GM18526 (cell line): ENCODE data around the gene GGPS1.
A peak's percentile ranks its signal among the peaks of the same experiment; 100 is the strongest.

Source experiments
- POLR2A ChIP-seq: IDR thresholded peaks from 3 replicates; pipeline ENCODE4 v1.6.1; 2011; ENCODE audit not compliant: insufficient read length; ENCODE audit errors: extremely low read depth

The GGPS1 gene

DNA sequence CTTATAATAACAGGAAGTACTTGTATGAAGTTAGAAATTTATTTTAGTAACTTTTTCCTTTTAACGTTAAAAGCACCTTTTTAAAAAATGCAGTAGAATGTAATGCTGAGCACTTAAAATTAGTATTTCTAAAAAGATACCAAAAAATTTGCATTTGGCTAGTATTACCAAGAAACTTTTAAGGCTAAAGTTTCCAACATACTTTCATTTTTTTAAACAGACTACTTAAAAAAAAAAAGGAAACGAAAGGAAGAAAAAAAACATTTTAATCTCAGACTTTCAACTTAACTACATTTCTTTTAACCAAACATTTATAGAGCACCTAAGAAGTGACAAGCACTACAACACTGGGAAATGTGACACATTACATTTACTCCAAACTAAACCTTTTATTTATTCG is 3.2 kb upstream of the GGPS1 start:
- TF ChIP-seq POLR2A = no peak

DNA sequence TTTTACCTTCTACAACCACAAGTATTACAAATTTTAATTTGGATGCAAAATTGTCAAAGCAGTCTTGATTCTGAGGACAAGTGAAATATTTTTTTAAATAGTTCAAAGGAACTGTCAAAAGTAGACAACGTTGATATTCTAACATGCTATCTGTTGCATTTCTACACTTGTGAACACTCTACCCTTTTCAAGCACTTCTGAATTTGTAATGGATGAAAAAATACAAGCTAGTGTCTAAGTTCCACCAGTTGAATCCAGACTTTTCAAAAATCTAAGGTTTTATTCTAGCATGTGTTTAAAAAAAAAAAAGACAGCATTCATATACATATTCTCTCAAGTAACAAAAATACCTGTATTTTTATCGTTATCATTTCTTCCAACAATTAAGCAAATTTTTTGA is 2.5 kb upstream of the GGPS1 start:
- no peak for TF ChIP-seq POLR2A

DNA sequence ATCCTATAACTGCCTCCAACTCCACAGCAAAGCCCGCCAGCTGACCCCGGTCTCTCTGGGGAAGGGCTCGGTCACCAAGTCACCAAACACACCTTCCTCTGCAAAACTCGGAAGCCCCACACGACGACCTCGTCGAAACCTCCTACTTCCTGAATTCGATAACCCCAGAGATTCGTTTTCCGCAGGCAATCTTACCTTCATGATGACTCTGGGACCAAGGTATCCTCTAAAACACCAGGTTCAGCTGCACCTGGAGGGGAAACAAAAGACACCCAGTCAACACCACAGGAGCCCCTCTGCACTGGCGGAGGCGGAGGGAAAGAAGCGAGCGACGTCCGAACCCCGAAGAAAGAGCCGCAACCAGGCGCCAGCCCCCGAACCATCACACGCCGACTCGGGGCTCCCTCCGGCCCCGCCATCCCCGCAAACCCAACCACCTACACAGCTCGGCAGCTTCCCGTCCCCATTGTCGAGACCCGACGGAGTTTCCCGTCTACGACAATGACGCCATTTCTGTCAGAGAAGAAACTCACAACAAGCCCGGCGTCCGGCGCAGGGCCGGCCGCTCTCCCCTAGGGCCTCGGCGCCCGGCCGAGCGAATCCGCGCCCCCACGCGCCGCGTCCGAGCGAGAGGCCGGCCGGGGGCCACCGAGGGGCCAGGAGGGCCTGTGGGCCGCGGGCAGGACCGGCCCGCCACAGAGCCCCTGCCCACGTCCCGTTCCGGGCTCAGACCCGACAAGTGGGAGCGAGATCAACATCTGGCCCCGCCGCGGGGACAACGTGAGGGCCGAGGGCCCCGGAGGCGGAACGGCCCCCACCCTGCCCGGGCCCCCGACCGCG is 1.4 kb upstream of the GGPS1 start:
- TF ChIP-seq POLR2A = no peak

DNA sequence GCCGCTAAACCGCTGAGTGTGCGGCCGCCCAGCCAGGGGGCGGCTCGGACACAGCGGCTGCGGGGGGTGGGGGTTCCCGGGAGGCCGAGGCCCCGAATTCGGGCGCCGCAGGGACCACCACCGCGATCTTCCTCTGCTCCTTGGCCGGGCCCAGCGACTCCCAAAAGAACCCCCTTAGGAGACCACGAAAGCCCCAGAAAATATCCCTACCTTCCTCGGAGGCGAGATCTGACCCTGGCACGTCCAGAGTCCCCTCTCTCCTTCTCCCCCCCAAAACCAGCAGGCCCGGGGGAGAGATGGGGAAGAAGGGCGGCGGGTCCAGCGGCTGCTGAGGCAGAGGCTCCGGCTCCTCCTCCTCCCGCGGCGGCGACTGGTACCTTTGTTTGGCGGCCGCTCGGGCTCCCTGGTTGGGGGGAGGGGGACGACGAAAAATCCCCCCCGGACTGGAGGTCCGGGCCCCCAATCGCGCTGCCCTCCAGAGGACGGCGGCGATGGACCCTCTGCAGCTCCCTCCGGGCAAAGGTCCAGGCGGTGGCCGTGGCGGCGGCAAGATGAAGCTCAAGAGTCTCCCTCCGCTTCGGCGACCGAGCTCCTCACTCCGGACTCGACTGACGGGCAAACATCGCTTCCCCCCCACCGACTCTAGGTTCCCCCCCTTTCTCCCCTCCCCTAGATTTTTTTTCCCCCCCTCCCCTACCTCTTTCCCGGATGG is 655 bp upstream of the GGPS1 start, which contains the start of gene ARID4B:
Gene ARID4B (minus strand): TSS at position 621 of the 712 bp plus-strand sequence. CDS start 1,260 bp downstream, outside the sequence.
- peak; percentile 63 for TF ChIP-seq POLR2A

GRCh38 chr1:235329139-235329902 is 951 bp downstream of the GGPS1 start:
- no peak for TF ChIP-seq POLR2A

DNA sequence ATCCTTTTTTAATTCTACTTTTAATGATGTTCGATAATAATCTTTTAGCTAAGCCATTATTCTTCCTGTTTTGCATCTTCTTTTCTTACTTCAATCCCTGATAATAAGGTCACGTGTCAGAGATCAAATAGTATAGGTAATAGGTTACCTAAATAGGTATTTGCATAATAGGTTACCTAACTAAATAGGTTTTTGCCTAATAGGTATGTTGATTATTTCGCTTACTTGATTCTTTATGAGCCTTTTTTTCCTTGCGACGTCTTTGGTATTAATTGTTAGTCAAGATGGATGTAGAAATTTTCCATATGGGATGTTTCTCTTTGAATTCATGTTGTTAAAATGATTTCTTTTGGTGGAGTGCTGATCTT is 2.5 kb downstream of the GGPS1 start:
- TF ChIP-seq POLR2A = no peak

GRCh38 chr1:235331401-235331800 is 3.0 kb downstream of the GGPS1 start:
- TF ChIP-seq POLR2A = no peak

- TF ChIP-seq POLR2A = no peak
These were observed 8.5 kb downstream of the GGPS1 start for GRCh38 chr1:235336903-235337302.

DNA sequence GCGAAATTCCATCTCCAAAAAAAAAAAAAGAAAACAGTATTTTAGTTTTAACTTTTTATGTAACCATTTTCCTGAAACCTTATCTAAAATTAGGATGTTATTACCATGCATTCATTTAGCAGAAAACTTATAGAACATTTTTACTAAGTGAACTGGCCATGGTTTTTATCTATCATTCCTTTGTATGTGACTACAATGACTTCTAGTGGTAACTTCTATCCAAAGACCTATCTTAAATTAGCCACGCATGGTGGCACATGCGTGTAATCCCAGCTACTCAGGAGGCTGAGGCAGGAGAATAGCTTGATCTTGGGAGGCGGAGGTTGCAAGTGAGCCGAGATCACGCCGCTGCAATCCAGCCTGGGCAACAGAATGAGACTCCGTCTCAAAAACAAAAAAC is 11.4 kb downstream of the GGPS1 start:
- TF ChIP-seq POLR2A = no peak

GRCh38 chr1:235341334-235341733 is 13.0 kb downstream of the GGPS1 start:
- no peak for TF ChIP-seq POLR2A

DNA sequence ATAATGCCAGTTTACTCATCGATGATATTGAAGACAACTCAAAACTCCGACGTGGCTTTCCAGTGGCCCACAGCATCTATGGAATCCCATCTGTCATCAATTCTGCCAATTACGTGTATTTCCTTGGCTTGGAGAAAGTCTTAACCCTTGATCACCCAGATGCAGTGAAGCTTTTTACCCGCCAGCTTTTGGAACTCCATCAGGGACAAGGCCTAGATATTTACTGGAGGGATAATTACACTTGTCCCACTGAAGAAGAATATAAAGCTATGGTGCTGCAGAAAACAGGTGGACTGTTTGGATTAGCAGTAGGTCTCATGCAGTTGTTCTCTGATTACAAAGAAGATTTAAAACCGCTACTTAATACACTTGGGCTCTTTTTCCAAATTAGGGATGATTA is 13.7 kb downstream of the GGPS1 start:
- no peak for TF ChIP-seq POLR2A

GRCh38 chr1:235342471-235342870 is 14.1 kb downstream of the GGPS1 start:
- no peak for TF ChIP-seq POLR2A

GRCh38 chr1:235343726-235344125 is 15.4 kb downstream of the GGPS1 start:
- TF ChIP-seq POLR2A = no peak

DNA sequence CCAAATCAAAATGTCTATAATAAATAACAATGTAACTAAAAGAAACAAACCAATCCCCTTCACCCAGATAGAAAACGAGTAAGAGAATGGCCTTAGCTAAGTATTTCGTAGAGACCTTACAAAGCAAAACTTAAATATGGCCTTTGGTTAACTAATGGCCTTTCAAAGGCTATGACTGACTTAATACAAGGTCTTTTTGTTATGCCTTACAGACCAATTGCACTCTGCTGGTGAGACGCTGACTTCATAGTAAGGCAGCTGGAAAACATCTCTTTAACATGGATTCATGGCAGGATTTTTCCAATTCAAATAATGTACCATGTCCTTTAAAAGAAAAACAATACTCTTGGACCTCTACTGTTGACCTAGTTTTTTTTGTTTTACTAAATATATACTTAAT is 23.1 kb downstream of the GGPS1 start:
- TF ChIP-seq POLR2A = no peak

GRCh38 chr1:235351898-235352297 is 23.5 kb downstream of the GGPS1 start:
- no peak for TF ChIP-seq POLR2A

- TF ChIP-seq POLR2A = no peak
These were observed 29.4 kb downstream of the GGPS1 start for GRCh38 chr1:235357485-235358373.
